Measurements from ENCODE around the gene RTL10.

RTL10 gene, protein sequence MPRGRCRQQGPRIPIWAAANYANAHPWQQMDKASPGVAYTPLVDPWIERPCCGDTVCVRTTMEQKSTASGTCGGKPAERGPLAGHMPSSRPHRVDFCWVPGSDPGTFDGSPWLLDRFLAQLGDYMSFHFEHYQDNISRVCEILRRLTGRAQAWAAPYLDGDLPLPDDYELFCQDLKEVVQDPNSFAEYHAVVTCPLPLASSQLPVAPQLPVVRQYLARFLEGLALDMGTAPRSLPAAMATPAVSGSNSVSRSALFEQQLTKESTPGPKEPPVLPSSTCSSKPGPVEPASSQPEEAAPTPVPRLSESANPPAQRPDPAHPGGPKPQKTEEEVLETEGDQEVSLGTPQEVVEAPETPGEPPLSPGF

DNA sequence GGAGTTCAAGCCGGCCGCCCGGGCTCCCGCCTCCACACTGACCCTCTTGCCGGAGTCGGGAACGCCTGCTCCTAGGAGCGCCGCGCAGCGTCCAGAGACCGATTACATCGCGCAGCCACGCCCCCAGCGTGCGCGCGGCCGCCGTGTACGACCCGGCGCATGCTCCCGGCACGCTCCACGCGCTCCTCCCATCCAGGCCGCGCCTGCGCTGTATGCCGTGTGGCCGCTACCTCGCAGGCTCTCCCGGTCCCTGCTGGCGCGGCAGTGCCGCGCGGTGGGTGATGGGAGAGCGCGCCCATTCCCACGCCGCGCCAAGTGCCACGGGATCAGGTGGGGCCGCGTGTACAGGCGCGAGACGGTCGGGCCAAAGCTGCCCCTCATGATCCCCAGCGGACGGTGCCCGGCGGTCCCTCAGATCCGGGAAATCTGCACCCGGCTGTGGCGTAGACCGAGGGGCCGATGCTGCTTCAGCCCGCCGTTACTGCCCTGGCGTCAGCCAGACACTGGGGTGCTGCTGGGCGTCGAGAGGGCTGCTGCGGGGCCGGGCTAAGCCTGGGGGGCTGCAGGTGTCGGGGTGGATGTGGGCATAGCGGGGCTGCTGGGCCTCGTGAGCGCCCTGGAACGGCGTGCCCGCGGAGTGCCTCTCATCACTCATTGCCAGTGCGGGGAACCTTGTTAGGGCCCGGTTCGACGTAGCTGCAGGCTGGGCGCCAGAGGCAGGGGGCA lies at the start of gene RTL10, which contains the start of gene GNB1L:
TSS of gene RTL10 (minus strand) at position 97 of the 726 bp plus-strand sequence. CDS start 2,613 bp downstream, outside the sequence.
TSS of gene GNB1L (minus strand) at position 97 of the 726 bp plus-strand sequence. CDS start 33,519 bp downstream, outside the sequence.
- DNase-seq (ENCODE audit: low read depth, low spot score): peak; percentile 100

DNA sequence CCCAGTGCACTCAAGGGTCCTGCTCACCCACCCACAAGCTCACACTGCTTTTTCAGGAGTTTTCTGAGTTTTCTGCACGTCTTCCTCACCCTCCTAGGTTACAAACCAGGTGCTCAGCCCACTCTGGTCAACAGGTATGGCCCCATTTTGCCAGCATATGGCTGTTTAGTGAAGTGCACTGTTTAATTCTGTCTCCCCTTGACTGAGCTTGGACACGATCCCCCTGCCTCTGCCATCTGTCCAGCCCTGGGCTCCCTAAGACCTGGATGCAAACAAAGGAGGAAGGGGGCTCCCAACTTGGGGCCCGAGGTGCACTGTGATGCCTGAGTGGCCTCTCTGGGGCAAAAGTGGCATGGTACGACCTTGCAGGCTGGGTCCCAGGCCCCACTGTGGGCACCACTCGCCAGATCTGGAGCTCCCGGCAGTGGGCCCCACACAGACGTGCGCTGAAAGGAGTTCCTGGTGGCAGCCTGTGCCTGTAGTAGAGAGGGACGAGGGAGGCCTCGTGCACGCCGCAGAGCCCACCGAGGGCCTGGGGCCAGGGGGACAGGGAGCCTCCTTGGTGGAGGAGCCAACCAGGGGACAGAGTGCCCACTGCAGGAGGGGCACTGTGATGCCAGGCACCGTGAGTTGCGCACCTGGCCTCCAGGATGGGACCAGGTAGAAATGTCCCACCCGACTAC lies 49.6 kb upstream of the RTL10 start:
- DNase-seq (ENCODE audit: low read depth, low spot score): no peak

DNA sequence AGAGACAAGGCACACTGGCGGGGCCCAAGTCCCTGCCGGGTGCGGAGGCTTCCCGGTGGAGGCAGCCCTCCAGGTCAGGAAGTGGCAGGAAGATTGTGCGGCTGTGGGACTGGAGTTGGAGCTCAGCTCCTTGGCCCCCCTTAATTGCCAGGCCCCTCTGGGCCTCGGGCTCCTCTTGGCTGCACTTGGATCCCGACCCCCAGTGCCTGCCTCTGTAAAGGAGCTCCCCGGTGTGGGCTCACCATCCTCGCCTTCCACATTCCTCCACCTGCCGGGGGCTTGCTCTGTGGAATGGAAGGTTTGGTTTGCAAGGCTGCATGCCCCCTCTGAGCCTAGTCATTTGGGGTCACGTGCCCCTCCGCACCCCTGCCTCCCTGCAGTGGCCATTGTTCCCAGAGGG lies 48.8 kb upstream of the RTL10 start:
- no peak for DNase-seq (ENCODE audit: low read depth, low spot score)

DNA sequence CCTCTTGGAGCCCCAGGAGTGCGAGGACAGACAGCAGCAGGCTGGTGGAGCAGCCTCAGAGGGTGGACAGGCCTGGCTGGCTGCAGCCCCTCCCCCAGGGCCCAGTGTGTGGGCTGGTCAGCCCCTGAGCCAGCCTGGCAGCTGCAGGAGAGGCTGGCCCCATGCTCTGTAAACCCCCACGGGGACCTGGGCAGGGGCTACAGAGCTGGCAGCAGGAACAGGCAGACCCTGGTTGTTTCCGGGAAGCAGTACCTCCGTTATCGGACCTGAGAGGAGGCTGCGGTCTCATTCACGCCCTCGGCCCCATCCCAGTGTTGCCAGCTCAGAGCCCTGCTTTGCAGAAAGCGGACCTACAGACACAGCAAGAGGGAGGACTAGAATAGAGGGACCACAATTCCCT lies 48.4 kb upstream of the RTL10 start:
- DNase-seq (ENCODE audit: low read depth, low spot score): no peak

DNA sequence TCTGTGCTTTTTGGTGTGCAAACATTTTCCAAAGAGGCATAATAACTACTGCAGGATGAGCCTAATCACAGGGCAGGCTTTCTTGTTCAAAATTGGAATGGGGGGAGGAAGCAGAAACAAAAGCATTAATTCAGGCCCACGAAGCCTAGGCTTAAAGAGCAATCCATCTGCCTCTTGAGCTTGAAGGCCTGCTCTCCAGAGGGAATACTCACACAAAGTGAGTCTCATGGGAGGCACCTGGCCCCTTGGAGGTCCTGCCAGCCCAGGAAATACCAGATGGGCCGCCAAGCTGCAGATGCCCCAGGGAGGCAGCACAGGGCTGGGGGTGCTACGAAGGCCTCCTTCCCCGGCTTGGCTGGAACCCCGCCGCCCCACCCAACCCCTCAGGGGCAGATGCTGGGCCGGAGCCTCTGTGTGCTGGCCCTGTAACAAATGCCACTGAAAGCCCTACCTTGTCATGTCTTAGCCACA lies 47.6 kb upstream of the RTL10 start:
- DNase-seq (ENCODE audit: low read depth, low spot score): no peak

DNA sequence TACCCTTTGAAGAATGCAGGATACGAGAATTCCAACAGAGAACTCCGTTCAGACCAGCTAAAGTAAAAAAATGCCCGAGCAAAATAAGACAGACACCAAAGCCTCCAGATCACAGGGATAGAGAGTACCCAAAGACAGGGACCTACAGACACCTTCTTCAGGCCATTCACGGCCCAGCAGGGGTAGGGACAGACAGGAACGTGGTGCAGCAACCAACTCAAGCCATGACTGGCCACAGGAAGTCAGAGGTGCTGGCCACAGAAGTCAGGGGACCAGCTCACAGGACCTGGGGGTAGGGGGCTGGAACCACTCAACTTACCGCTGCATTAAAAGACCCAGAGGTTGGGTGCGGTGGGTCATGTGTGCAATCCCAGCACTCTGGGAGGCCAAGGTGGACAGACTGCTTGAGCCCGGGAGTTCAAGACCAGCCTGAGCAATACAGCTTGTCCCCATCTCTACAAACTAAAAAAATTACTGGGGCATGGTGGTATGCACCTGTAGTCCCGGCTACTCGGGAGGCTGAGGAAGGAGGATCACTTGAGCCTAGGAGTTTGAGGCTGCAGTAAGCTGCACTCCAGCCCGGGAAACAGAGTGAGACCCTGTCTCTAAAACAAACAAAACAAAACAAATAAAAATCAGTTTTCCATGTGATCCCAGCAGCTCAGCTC lies 47.0 kb upstream of the RTL10 start:
- DNase-seq (ENCODE audit: low read depth, low spot score): no peak

DNA sequence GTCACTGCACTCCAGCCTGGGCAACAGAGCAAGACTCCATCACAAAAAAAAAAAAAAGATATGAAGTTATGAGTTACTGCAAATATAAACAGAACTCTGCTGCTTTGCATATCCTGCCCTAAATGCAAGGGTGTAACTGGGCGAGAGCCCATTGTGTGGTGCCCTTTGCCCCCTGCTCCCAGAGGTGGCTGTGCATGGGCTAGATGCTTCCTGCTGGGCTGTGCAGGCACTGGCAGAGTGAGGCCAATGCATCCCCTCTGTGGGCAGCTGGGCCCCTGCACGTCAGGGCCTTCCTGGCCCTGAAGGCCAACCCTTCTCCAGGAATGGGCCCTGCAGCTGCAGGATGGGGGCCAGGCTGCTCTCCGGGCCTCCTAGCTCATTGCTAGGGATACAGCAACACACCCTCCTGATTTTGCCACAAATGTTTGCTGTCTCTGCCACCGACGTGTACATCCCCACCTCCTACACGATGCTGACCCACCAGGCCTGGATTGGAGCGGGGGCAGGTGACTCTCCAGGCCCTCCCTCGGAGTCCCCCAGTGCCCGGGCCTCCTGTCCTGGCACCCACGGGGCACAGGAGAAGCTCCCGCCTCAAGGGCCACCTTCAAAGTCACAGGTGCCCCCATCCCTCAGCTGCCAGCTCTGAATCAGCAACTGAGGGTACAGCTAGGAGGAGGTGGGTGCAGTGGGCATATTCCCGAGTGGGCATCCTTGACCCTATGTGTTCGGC lies 46.2 kb upstream of the RTL10 start:
- DNase-seq (ENCODE audit: low read depth, low spot score): no peak

DNA sequence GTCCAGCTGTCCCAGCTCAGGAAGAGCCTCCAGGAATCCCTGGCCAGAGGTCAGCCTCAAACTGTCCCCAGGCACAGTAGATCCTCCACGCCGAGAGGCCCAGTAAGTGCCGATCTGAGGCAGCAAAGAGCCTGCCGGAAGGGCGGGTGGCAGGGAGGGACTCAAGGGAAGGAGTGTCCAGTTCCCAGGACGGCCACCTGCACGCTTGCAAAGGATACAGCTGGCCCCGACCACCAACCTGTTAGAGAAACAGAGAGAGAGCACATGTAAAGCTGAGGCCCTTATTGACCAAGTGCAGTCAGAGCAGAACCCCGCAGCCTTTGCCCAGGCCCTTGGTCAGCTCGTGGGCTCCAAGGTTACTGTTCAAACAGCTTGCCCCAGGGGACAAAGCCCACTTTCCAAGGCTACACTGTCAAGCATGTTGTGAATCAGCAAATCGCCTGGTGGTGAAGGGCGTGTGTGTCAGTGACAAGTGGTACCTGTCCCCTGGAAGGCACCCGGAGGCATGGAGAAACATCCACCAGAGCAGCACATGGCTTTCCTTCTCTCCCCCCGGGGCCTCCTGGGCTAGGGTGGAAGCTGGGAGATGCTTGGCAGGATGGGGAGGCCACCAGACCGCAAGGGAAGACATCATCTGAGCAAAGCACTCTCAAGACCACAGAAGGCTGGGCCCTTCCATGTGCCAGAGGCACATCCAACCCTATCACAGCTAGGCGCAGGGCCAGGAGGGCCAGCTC lies 44.3 kb upstream of the RTL10 start:
- DNase-seq (ENCODE audit: low read depth, low spot score): no peak

DNA sequence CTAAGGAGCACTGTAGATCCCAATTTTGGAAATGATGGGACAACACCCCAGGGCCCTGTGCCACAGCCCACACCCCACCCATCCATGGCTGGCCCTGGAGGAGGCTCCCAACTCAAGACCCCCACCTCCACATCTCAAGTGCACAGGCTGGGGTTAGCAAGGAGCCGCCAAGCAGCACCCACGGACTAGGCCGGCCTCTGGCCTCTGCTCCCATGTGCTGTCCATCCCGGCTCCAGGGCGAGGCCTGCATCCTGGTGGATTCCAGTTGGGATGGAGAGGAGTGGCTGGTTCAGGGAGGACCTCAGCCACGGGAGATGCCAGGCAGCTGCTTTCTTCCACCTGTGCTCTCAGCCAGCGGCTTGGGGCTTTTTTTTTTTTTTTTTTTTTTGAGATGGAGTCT lies 43.5 kb upstream of the RTL10 start:
- DNase-seq (ENCODE audit: low read depth, low spot score): no peak

DNA sequence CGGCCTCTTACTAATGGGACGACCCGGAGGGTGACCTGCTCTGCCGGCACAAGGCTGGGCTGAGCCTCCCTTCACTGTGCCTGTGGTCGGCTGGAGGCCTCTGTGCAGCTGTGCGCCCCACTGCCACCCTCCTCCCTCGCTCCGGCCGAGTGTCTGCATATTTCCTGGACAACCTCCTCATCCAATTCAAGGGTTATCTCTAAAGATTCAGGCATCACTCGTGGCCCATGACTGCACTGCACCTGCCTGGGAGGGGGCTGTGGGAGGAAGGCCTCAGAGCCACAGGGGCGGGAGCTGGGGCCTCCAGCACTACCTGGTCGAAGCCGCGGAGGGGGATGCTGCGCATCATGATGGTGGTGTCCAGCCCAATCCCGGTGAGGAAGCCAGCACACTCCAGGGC lies 43.1 kb upstream of the RTL10 start:
- no peak for DNase-seq (ENCODE audit: low read depth, low spot score)

DNA sequence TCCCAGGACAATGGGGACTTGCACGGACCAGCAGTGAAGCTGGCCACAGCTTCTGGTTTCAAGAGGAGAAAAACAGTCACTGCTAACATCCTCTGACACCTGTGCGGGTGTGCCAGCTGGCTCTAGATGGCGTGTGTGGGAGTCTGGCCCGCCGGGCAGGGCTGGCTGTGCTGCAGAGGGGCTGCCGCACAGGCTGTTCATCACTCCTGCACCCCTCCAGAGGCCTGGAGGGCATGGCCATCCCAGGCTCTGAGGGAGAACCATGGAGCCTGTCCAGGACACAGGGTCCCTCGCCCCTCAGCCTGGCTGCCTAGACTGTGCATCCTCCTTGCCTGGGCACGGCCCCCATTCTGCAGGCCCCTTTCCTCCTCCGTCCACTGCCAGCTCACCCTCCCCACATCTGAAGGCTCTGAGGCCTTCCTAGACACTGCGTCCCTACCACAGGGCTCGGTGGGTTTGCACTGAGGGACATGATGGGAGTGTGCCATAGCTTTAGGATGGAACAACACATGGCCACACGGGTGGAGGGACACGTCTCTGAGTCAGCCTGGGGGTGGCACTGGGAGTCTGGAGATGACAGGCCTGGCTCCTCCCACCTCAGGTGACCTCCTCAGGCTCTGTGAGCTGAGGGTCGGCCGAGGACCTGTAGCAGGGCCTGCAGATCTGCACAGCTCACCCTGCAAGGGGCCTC lies 42.1 kb upstream of the RTL10 start:
- no peak for DNase-seq (ENCODE audit: low read depth, low spot score)

DNA sequence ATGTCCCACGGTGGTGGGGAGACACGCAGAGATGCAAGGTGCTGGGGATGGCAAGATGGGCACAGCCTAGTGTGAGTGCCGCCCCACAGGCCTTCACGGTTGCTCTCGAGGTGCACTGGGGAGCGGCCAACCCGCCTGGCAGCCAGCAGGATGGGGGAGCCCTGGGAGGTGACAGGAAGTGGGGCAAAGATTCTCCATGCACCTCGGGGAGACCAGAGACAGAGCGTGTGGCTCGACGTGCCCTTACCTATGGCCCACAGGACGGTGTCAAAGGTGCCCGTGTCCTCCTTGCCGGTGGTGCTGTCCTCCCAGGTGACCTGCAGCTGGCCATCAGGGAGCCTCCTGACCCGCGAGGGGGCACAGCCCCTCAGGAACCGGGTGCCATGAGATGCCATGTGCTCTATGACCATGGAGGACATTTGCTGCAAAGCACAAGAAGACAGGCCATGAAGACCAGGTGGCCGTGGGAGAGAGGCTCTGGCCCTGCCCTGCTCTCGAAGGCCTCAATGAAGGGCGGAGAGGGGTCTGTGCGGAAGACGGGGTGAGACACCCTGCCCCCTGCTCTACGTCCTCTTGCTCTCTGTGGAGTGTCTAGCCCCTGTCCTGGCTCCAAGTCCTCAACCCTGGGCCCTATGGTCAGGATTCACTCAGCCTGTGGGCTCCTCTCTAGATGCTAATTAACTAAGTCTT lies 40.6 kb upstream of the RTL10 start:
- DNase-seq (ENCODE audit: low read depth, low spot score): no peak

DNA sequence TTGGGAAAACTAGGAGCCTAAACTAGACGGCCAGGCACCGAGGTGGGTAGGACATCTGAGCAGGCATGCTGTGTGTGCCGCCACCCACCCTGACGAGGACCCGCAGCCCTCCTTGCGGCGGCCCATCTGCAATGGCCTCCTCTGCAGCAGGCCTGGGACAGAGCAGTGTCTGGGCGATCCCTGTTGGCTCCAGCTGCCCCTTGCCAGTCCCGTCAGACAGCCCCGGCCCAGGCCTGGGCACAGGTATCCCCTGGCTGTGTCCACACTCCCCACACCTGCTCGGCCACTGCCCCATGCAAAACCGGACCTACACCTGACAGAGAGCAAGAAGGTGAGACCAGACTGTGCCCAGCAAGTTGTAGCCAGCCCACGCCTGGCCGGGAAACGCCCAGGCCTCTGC lies 38.7 kb upstream of the RTL10 start:
- DNase-seq (ENCODE audit: low read depth, low spot score): no peak

DNA sequence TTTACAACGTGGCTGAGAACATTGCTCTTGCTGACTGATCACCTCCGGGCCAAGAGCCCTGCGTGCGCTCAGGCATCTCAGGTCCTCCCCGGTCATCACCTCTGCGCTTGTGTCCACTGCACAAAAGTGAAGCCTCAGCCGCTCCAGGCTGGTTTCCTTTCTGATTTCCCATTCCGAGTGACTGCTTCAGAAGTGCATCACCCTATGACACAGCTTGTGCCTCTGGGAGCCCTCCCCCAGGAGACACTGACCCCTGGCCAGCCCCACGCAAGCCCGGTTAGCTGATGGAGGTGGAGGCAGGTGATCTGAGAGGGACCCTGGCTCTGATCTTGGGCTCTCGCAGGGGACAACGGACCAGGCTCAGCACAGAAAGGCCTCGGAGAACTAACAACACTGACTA lies 38.3 kb upstream of the RTL10 start:
- no peak for DNase-seq (ENCODE audit: low read depth, low spot score)

DNA sequence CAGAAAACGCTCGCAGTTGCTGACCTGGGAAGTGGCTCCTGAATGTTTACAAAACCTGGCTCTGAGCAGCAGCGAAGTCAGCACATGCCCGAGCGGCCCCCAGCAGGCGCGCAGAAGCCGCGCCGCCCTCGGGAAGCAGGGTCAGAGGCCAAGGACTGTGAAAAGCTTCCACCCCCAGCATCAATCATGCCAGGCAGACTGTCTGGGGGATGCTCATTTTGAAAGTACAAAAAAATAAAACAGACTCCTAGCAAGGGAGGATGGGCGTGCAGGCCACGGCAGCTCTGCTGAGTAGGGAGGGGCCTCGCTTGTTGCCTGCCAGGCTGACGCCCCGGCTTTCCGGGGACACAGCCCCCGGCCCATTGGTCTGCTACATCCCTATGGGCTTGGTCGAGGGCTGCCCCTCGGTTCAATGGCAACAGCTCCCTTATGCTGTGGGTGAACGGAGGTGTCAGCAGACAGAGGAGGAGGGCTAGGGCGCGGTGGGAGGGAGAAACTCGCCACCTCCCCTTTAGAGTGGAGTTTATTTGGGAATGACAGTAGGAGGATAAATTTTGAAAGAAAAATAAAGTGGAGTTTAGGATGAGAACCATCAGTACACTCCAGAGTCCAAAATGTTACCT lies 37.7 kb upstream of the RTL10 start:
- DNase-seq (ENCODE audit: low read depth, low spot score): no peak

DNA sequence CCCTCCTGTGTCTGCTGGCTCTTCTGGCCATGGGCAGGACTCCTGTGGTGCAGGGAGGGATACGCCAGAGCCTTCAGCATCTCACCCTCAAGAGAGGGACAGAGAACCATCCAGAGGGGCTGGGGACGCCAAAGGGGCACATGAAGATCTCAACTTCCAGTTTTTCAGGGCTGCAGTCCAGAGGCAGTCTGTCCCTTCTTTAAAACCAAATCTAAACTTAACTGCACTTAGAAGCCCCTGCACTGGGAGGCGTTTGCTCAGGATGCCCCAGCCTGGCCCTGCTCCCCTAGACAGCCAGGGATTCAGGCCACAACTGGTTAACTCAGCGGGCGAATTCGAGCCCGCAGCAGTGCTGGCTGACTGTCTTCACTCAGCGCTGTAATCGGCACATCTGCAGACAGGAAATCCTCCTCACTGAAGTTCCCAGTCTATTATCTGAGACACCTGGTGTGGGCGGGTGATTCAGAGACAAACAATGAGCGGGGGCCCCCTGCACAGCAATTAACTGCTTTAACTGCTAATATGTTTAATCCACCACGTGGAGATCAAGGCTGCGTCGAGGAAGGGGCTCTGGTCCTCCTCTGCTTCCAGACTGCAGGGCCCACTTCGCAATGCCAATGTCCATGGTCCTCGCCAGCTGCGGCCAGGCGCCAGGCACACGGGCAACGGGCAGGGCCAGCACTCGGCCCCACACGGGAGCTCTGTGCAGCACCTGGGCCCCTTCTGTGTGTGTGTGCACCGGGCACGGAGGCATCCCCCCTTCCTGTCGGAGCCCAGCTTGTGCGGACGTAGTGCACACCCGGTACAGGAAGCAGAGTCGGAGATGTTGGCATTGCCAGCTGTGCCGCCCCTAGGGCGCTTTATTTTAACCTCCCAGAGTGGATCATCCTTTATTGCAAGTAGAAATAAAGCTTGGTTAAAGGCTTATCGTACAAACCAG lies 36.9 kb upstream of the RTL10 start:
- peak; percentile 55 for DNase-seq (ENCODE audit: low read depth, low spot score)

DNA sequence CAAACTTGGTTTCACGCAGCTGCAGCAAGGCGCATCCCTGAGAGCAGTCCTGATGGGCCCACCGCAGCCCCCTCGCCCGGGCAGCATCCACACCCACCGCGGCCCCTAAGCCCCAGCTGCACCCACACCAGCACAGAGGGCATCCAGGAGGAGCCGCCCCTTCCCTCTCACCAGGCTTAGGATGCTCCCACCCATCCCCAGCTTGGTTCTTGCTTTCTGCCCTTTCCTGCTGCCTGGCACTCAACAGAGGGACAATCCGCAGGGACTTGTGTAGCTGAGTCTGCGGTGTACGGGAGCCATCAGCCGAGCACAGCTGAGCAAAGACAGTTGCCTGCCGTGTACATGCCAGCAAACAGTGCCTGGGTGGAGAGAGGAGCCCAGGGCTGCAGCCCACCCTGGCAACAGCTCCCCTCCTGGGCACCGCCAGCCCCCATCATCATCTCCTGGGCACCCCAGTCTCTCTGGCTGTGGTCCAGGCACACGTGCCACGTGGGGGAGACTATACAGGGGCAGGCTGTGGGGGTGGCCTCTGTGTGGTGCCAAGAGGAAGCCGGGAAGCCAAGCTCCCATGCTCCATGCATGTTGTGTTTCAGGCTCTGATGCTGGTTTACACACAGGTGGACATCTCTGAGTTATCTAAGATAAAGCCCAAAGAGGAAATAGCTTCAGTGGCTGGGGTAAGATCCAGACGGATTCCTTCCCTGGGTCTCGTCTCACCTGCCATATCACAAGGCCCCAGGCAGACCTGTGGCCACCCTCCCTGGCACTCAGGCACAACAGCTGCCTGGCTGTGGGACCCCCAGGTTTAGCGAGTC lies 36.0 kb upstream of the RTL10 start:
- DNase-seq (ENCODE audit: low read depth, low spot score): no peak

Measured in astrocyte of the hippocampus (primary cell).